GM12892 (cell line): Measurements from ENCODE around the gene C4orf51.

Experiments
- DNase-seq: peaks from one replicate; pipeline ENCODE4 v3.0.0; 2011; ENCODE audit not compliant: insufficient read length
- FAIRE-seq: peaks from 2 replicates; lab custom pipeline; 2011; peaks lifted over from hg19 to GRCh38; lab: Jason Lieb, UNC
- POLR2A ChIP-seq: IDR thresholded peaks from 2 replicates; pipeline ENCODE4 v1.6.1; 2011; ENCODE audit warnings: low read depth, low read length, control low read depth
- POLR2AphosphoS5 ChIP-seq: IDR thresholded peaks from 2 replicates; pipeline ENCODE4 v1.6.1; 2011; ENCODE audit warnings: low read depth, low read length, control low read depth
- TAF1 ChIP-seq: IDR thresholded peaks from 2 replicates; pipeline ENCODE4 v1.6.1; 2011; ENCODE audit warnings: low read depth, mild to moderate bottlenecking, control low read depth, low read length, borderline replicate concordance

Gene C4orf51

GRCh38 chr4:145763399-145763798 is 83.5 kb downstream of the C4orf51 start:
- DNase-seq: no peak
- no peak for FAIRE-seq
- no peak for TF ChIP-seq POLR2A
- no peak for TF ChIP-seq POLR2AphosphoS5
- no peak for TF ChIP-seq TAF1

GRCh38 chr4:145766273-145766672 is 86.3 kb downstream of the C4orf51 start:
- no peak for TF ChIP-seq POLR2A
- TF ChIP-seq TAF1: no peak
- no peak for TF ChIP-seq POLR2AphosphoS5

GRCh38 chr4:145769450-145770037 is 89.6 kb downstream of the C4orf51 start:
- FAIRE-seq: no peak
- TF ChIP-seq POLR2A (no peak), TAF1 (no peak), POLR2AphosphoS5 (no peak)
- no peak for DNase-seq

More at GRCh38 chr4:145766273-145766672, 86.3 kb downstream of the C4orf51 start:
- DNase-seq (no peak), FAIRE-seq (no peak)

GRCh38 chr4:145770124-145770523 is 90.2 kb downstream of the C4orf51 start:
- TF ChIP-seq POLR2A: no peak
- TF ChIP-seq POLR2AphosphoS5: no peak
- no peak for TF ChIP-seq TAF1
- DNase-seq (no peak), FAIRE-seq (no peak)

- FAIRE-seq: no peak
- no peak for DNase-seq
- TF ChIP-seq POLR2A: no peak
- TF ChIP-seq POLR2AphosphoS5: no peak
- no peak for TF ChIP-seq TAF1
These were observed 92.4 kb downstream of the C4orf51 start for GRCh38 chr4:145772347-145772746.

- DNase-seq (no peak), FAIRE-seq (peak; percentile 85)
- TF ChIP-seq POLR2A (no peak), TAF1 (no peak), POLR2AphosphoS5 (no peak)
These were observed 93.8 kb downstream of the C4orf51 start for GRCh38 chr4:145773581-145774234.

- DNase-seq (no peak), FAIRE-seq (no peak)
- TF ChIP-seq POLR2AphosphoS5 (no peak), TAF1 (no peak), POLR2A (no peak)
These were observed 94.5 kb downstream of the C4orf51 start for GRCh38 chr4:145774473-145774872.

GRCh38 chr4:145775406-145775805 is 95.5 kb downstream of the C4orf51 start:
- no peak for DNase-seq
- TF ChIP-seq POLR2A (no peak), TAF1 (no peak), POLR2AphosphoS5 (no peak)
- FAIRE-seq: no peak

- FAIRE-seq: no peak
- no peak for TF ChIP-seq TAF1
- TF ChIP-seq POLR2A: no peak
- no peak for TF ChIP-seq POLR2AphosphoS5
- DNase-seq: no peak
These were observed 96.3 kb downstream of the C4orf51 start for GRCh38 chr4:145776208-145776607.

- TF ChIP-seq POLR2A: no peak
- TF ChIP-seq POLR2AphosphoS5: no peak
- no peak for TF ChIP-seq TAF1
- no peak for FAIRE-seq
- no peak for DNase-seq
These were observed 99.4 kb downstream of the C4orf51 start for GRCh38 chr4:145779319-145779801.

GRCh38 chr4:145781351-145781750 is 101.4 kb downstream of the C4orf51 start:
- no peak for DNase-seq
- no peak for FAIRE-seq
- TF ChIP-seq POLR2AphosphoS5 (no peak), POLR2A (no peak)
